GM12878 (cell line): ENCODE measurements around the gene TRABD. TPM values are rescaled to one million over a fixed set of nuclear protein-coding genes. Genes with fewer than 3 reads are reported as not detected.

ENCODE experiments used
- ATAC-seq: fragments of 200-7000 bp; cut with Tn5 transposase; 3 replicates; pipeline ENCODE4 v1.9.1; 2020; ENCODE audit warnings: mild to moderate bottlenecking, moderate library complexity
- BruUV-seq: library from RNA; stranded (reverse); fragments of 400-500 nt; replicated peaks from 2 replicates; lab custom pipeline; 2021; lab: Mats Ljungman, UMichigan
- CTCF ChIA-PET: fragments of 300-600 bp; sonication (Branson Sonifier 250); formaldehyde crosslinking; extraction: SDS; loops from one replicate; lab custom pipeline; 2021; ENCODE audit warnings: inconsistent platforms; lab: Yijun Ruan, JAX
- POLR2A ChIA-PET: fragments of 350-600 bp; formaldehyde crosslinking; extraction: SDS; loops from one replicate; lab custom pipeline; 2021; ENCODE audit warnings: inconsistent platforms; lab: Charles Lee
- RAD21 ChIA-PET: fragments of 300-600 bp; sonication (Branson Sonifier 250); formaldehyde crosslinking; loops from one replicate; lab custom pipeline; 2023; ENCODE audit warnings: antibody characterized with exemption; ENCODE audit not compliant: unreplicated experiment; lab: Charles Lee
- SMC1A ChIA-PET: fragments of 300-600 bp; sonication (Branson Sonifier 250); formaldehyde crosslinking; loops from one replicate; lab custom pipeline; 2023; ENCODE audit not compliant: unreplicated experiment, uncharacterized antibody; lab: Charles Lee
- DNase-seq: peaks from one replicate; pipeline ENCODE4 v3.0.0-alpha.2; 2011; ENCODE audit warnings: low read depth, low spot score
- FAIRE-seq: peaks from 3 replicates; lab custom pipeline; 2011; peaks lifted over from hg19 to GRCh38; lab: Jason Lieb, UNC
- H2AFZ ChIP-seq: 2 replicates; pipeline ENCODE4 v1.6.0; 2011; ENCODE audit warnings: low read depth, low read length, control low read depth; ENCODE audit not compliant: control insufficient read depth
- H3K27ac ChIP-seq: 2 replicates; pipeline ENCODE4 v1.5.1; 2011; ENCODE audit warnings: control low read depth; ENCODE audit not compliant: control insufficient read depth, insufficient read depth
- H3K27me3 ChIP-seq, 2 experiments: replicated peaks in 1 of 2; 2 replicates each; pipeline versions ENCODE4 v1.6.0 to v1.6.1; 2011; ENCODE audit warnings: low read length in 1 of 2; ENCODE audit not compliant: control insufficient read depth in 2 of 2, insufficient read depth in 2 of 2
- H3K36me3 ChIP-seq, 2 experiments: 2 replicates each; pipeline ENCODE4 v1.5.1; 2011; ENCODE audit warnings: low read length in 1 of 2; ENCODE audit not compliant: control insufficient read depth in 2 of 2, insufficient read depth in 2 of 2
- H3K4me1 ChIP-seq: 2 replicates; pipeline ENCODE4 v1.6.1; 2011; ENCODE audit warnings: mild to moderate bottlenecking, low read length, moderate library complexity, mixed read lengths; ENCODE audit not compliant: control insufficient read depth, insufficient read depth
- H3K4me2 ChIP-seq: 2 replicates; pipeline ENCODE4 v1.6.0; 2011; ENCODE audit warnings: control low read depth; ENCODE audit not compliant: control insufficient read depth, insufficient read depth
- H3K4me3 ChIP-seq: fragments of 200-600 bp; sonication (generic); 2 replicates; pipeline ENCODE4 v1.5.1; 2016
- H3K79me2 ChIP-seq: 2 replicates; pipeline ENCODE4 v1.6.0; 2011; ENCODE audit warnings: low read length; ENCODE audit not compliant: control insufficient read depth, insufficient read depth
- H3K9ac ChIP-seq: 2 replicates; pipeline ENCODE4 v1.8.0; 2011; ENCODE audit warnings: low read length, control low read depth, mixed read lengths; ENCODE audit not compliant: control insufficient read depth, insufficient read depth
- H3K9me3 ChIP-seq: replicated peaks from 3 replicates; pipeline ENCODE4 v1.5.1; 2011; ENCODE audit warnings: mild to moderate bottlenecking, low read length; ENCODE audit not compliant: control insufficient read depth, insufficient read depth
- H4K20me1 ChIP-seq: 2 replicates; pipeline ENCODE4 v1.6.0; 2011; ENCODE audit not compliant: control insufficient read depth, insufficient read depth
- ASH2L ChIP-seq: fragments of 300-600, 200-600 bp; sonication (generic); IDR thresholded peaks from 2 replicates; pipeline ENCODE4 v1.6.1; 2017; ENCODE audit warnings: low read depth, mild to moderate bottlenecking, borderline replicate concordance
- BACH1 ChIP-seq: fragments of 450-650 bp; IDR thresholded peaks from 2 replicates; pipeline ENCODE4 v1.6.1; 2017; ENCODE audit warnings: mild to moderate bottlenecking, borderline replicate concordance
- BCL11A ChIP-seq: IDR thresholded peaks from 2 replicates; pipeline ENCODE4 v1.6.1; 2011; ENCODE audit warnings: low read depth, low read length
- BMI1 ChIP-seq: fragments of 450-650 bp; IDR thresholded peaks from 2 replicates; pipeline ENCODE4 v1.6.1; 2016; ENCODE audit warnings: mild to moderate bottlenecking, moderate library complexity, borderline replicate concordance
- CBFB ChIP-seq: IDR thresholded peaks from 2 replicates; pipeline ENCODE4 v1.6.1; 2016; ENCODE audit warnings: antibody characterized with exemption, low read depth
- CREM ChIP-seq: IDR thresholded peaks from 2 replicates; pipeline ENCODE4 v1.6.1; 2014; ENCODE audit warnings: antibody characterized with exemption, low read depth
- DPF2 ChIP-seq: fragments of 450-650 bp; IDR thresholded peaks from 2 replicates; pipeline ENCODE4 v1.6.1; 2017; ENCODE audit warnings: mild to moderate bottlenecking
- FOXM1 ChIP-seq: IDR thresholded peaks from 2 replicates; pipeline ENCODE4 v1.6.1; 2012; ENCODE audit warnings: low read depth, mild to moderate bottlenecking, inconsistent platforms, low read length, moderate library complexity
- JUND ChIP-seq: IDR thresholded peaks from 2 replicates; pipeline ENCODE4 v1.6.1; 2012; ENCODE audit warnings: low read depth, mild to moderate bottlenecking, low read length, improper control_type of control experiment, moderate library complexity
- NFXL1 ChIP-seq: fragments of 450-650 bp; IDR thresholded peaks from 2 replicates; pipeline ENCODE4 v1.6.1; 2017; ENCODE audit warnings: antibody characterized with exemption, mild to moderate bottlenecking, borderline replicate concordance
- PAX8 ChIP-seq: fragments of 450-650 bp; IDR thresholded peaks from 2 replicates; pipeline ENCODE4 v1.6.1; 2017; ENCODE audit warnings: mild to moderate bottlenecking, moderate library complexity
- RBBP5 ChIP-seq: fragments of 200-600 bp; sonication (generic); conservative IDR thresholded peaks from 2 replicates; pipeline ENCODE4 v1.6.1; 2016
- RELA ChIP-seq: fragments of 450-650 bp; IDR thresholded peaks from 2 replicates; pipeline ENCODE4 v1.8.0; 2014; ENCODE audit warnings: borderline replicate concordance; ENCODE audit not compliant: partially characterized antibody
- WRNIP1 ChIP-seq: IDR thresholded peaks from 2 replicates; pipeline ENCODE4 v1.6.1; 2011; ENCODE audit warnings: low read depth, low read length, improper control_type of control experiment, borderline replicate concordance
- ZBED1 ChIP-seq: IDR thresholded peaks from 2 replicates; pipeline ENCODE4 v1.6.1; 2016; ENCODE audit warnings: borderline replicate concordance
- ZNF207 ChIP-seq: fragments of 450-650 bp; IDR thresholded peaks from 2 replicates; pipeline ENCODE4 v1.6.1; 2014; ENCODE audit warnings: antibody characterized with exemption, mild to moderate bottlenecking, borderline replicate concordance
- WGBS: methylation state at CpG from one replicate; pipeline ENCODE4 v1.1.6; 2016; ENCODE audit warnings: low lambda C conversion rate; ENCODE audit not compliant: insufficient replicate concordance, insufficient coverage; ENCODE audit errors: missing lambda C conversion rate; 5-methylcytosine and 5-hydroxymethylcytosine counted together
- in situ Hi-C: fragments of 300-500 bp; cut with MboI; formaldehyde crosslinking; loops from 9 replicates; pipeline ENCODE4 v1.14.3; 2018; ENCODE audit warnings: mixed read lengths
- intact Hi-C: fragments of 100-400 bp; cut with micrococcal nuclease; formaldehyde crosslinking; loops from one replicate; pipeline ENCODE4 v1.14.2; 2022; ENCODE audit not compliant: unreplicated experiment
- polyA plus RNA-seq, 11 experiments: library from polyadenylated mRNA; depleted of rRNA in 4 of 11; unstranded in 6 of 11; stranded (reverse) in 5 of 11; fragments of >200 nt; fragmentation: Nextera tagmentation in 4 of 11; fragmentation: Illumina TruSeq in 1 of 11; extraction: Ambion mirVana in 4 of 11; extraction: Trizol in 1 of 11; gene quantifications; 1 replicate in 1 of 11; 2 replicates in 10 of 11; pipeline versions ENCODE4 v1.2.1 to v1.2.3, GENCODE V29; 2011 to 2016; ENCODE audit warnings: inconsistent platforms in 2 of 11, missing spikeins in 2 of 11, low read depth in 1 of 11
- total RNA-seq, 4 experiments: library from RNA; depleted of rRNA in 3 of 4; stranded (reverse); fragments of >200 nt in 3 of 4; fragmentation: Illumina TruSeq in 1 of 4; extraction: Trizol in 1 of 4; gene quantifications; 2 replicates each; pipeline versions ENCODE4 v1.2.1 to v1.2.3, GENCODE V29; 2013 to 2021
- TF ChIP-seq, protein P1 (sequence below): IDR thresholded peaks from 2 replicates; pipeline ENCODE4 v1.6.1; 2012; ENCODE audit warnings: low read depth, low read length, improper control_type of control experiment
- TF ChIP-seq, protein P2 (sequence below): IDR thresholded peaks from 2 replicates; pipeline ENCODE4 v1.6.1; 2012; ENCODE audit warnings: low read depth, low read length, improper control_type of control experiment
- TF ChIP-seq, protein P3 (sequence below): fragments of 450-650 bp; IDR thresholded peaks from 2 replicates; pipeline ENCODE4 v1.6.1; 2017; ENCODE audit warnings: low read depth, mild to moderate bottlenecking, moderate library complexity

Gene TRABD
- total and polyA plus RNA-seq, 10 of the 15 experiments (the other 5 are each of a cell fraction or from before 2014, with no cell fraction given): 0.43 to 116 (median 58.1) TPM

GRCh38 chr22:50176850-50177536 lies 8.7 kb upstream of the TRABD start (continued):
- TF ChIP-seq RELA (no peak), FOXM1 (no peak)
- TF ChIP-seq, protein P1, sequence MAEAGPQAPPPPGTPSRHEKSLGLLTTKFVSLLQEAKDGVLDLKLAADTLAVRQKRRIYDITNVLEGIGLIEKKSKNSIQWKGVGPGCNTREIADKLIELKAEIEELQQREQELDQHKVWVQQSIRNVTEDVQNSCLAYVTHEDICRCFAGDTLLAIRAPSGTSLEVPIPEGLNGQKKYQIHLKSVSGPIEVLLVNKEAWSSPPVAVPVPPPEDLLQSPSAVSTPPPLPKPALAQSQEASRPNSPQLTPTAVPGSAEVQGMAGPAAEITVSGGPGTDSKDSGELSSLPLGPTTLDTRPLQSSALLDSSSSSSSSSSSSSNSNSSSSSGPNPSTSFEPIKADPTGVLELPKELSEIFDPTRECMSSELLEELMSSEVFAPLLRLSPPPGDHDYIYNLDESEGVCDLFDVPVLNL: no peak
- TF ChIP-seq, all 136 proteins: peak for 0

DNA sequence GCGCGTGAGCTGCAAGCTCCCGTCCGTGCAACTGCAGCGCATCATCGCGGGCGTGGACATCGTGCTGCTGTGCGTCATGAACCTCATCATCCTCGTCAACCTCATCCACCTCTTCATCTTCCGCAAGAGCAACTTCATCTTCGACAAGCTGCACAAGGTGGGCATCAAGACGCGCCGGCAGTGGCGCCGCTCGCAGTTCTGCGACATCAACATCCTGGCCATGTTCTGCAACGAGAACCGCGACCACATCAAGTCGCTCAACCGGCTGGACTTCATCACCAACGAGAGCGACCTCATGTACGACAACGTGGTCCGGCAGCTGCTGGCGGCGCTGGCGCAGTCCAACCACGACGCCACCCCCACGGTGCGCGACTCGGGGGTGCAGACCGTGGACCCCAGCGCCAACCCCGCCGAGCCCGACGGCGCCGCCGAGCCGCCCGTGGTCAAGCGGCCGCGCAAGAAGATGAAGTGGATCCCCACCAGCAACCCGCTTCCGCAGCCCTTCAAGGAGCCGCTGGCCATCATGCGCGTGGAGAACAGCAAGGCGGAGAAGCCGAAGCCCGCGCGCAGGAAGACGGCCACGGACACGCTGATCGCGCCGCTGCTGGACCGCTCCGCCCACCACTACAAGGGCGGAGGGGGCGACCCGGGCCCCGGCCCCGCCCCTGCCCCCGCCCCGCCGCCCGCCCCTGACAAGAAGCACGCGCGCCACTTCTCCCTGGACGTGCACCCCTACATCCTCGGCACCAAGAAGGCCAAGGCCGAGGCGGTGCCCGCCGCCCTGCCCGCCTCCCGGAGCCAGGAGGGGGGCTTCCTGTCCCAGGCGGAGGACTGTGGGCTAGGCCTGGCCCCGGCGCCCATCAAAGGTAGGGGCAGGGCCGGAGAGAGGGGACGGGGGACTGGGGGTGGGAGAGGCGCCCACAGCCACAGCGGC lies 7.9 kb upstream of the TRABD start:
- SMC1A ChIA-PET: no interaction called here
- no peak for FAIRE-seq
- intact Hi-C loops: no loop called here

More for the DNA sequence above, 7.9 kb upstream of the TRABD start:
- WGBS: 95% methylated on average over 54 of the region's 98 CpGs
- TF ChIP-seq WRNIP1: no peak
- no peak for TF ChIP-seq CBFB
- TF ChIP-seq, protein P2, sequence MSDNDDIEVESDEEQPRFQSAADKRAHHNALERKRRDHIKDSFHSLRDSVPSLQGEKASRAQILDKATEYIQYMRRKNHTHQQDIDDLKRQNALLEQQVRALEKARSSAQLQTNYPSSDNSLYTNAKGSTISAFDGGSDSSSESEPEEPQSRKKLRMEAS: no peak
- TF ChIP-seq, protein P3, sequence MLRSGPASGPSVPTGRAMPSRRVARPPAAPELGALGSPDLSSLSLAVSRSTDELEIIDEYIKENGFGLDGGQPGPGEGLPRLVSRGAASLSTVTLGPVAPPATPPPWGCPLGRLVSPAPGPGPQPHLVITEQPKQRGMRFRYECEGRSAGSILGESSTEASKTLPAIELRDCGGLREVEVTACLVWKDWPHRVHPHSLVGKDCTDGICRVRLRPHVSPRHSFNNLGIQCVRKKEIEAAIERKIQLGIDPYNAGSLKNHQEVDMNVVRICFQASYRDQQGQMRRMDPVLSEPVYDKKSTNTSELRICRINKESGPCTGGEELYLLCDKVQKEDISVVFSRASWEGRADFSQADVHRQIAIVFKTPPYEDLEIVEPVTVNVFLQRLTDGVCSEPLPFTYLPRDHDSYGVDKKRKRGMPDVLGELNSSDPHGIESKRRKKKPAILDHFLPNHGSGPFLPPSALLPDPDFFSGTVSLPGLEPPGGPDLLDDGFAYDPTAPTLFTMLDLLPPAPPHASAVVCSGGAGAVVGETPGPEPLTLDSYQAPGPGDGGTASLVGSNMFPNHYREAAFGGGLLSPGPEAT: no peak
- no peak for TF ChIP-seq BCL11A
- no peak for TF ChIP-seq PAX8
- TF ChIP-seq CREM: no peak
- TF ChIP-seq BMI1: no peak
- TF ChIP-seq RBBP5: no peak
- TF ChIP-seq ZNF207: no peak
- TF ChIP-seq ASH2L: no peak
- no peak for TF ChIP-seq DPF2
- TF ChIP-seq ZBED1: no peak
- no peak for TF ChIP-seq JUND
- no peak for TF ChIP-seq BACH1
- no peak for TF ChIP-seq NFXL1
- peaks cover 6% of the 10 kb centered on the region for H3K4me1 ChIP-seq
- no peaks in the 10 kb centered on the region for H4K20me1 ChIP-seq
- in situ Hi-C loops: no loop called here
- BruUV-seq: no TSS peak
- no peak for DNase-seq
- H3K36me3 ChIP-seq: no peaks in the 10 kb centered on the region
- no peak overlapping the region for H3K27ac ChIP-seq
- no peak for ATAC-seq
- ChIA-PET RAD21 (no interaction called here), CTCF (no interaction called here), POLR2A (no interaction called here)
- no peak overlapping the region for H3K9ac ChIP-seq
- no peaks in the 10 kb centered on the region for H3K79me2 ChIP-seq
- H3K4me2 ChIP-seq: no peak overlapping the region
- H3K27me3 ChIP-seq: no peaks in the 10 kb centered on the region
- no peak overlapping the region for H2AFZ ChIP-seq
- H3K4me3 ChIP-seq: no peak overlapping the region
- H3K9me3 ChIP-seq: no peaks in the 10 kb centered on the region
